Stimulated activated CD8-positive, alpha-beta memory T cell treated with anti-CD3 and anti-CD28 coated beads, Interleukin-4, amount 100 ng/mL, for 24 hours (primary cell): ENCODE data around the gene CHPT1.
"Not testable (repeated sequence)": the region's sequence is repeated elsewhere in the genome, so short reads cannot be mapped to it uniquely, and the experiment has no call there.

Source experiments
- DNase-seq: peaks from one replicate; pipeline ENCODE4 v3.0.0-alpha.2; 2020; ENCODE audit warnings: low read depth

CHPT1 gene

GRCh38 chr12:101697197-101697929 is at the start of gene CHPT1:
Gene CHPT1 (plus strand): TSS chr12:101697640. CDS start chr12:101697862, 222 bp downstream.
- DNase-seq: peak; percentile 52

- no peak for DNase-seq
Measured at GRCh38 chr12:101647711-101648110, 49.7 kb upstream of the CHPT1 start.

- DNase-seq: no peak
Measured at GRCh38 chr12:101648195-101648594, 49.2 kb upstream of the CHPT1 start.

- no peak for DNase-seq
Measured at GRCh38 chr12:101650346-101651117, 46.9 kb upstream of the CHPT1 start.

- no peak for DNase-seq
Measured at GRCh38 chr12:101653030-101653429, 44.4 kb upstream of the CHPT1 start.

- DNase-seq: no peak
Measured at GRCh38 chr12:101653503-101653902, 43.9 kb upstream of the CHPT1 start.

- DNase-seq: no peak
Measured at GRCh38 chr12:101654442-101654841, 43.0 kb upstream of the CHPT1 start.

GRCh38 chr12:101655393-101655792 is 42.0 kb upstream of the CHPT1 start:
- no peak for DNase-seq

GRCh38 chr12:101660662-101661061 is 36.8 kb upstream of the CHPT1 start:
- DNase-seq: not testable (repeated sequence)

- no peak for DNase-seq
Measured at GRCh38 chr12:101663298-101663697, 34.1 kb upstream of the CHPT1 start.

GRCh38 chr12:101664992-101665391 is 32.4 kb upstream of the CHPT1 start:
- no peak for DNase-seq

GRCh38 chr12:101666052-101666728 is 31.2 kb upstream of the CHPT1 start:
- no peak for DNase-seq

- DNase-seq: no peak
Measured at GRCh38 chr12:101667591-101667990, 29.8 kb upstream of the CHPT1 start.

GRCh38 chr12:101670007-101670671 is 27.3 kb upstream of the CHPT1 start:
- no peak for DNase-seq

- DNase-seq: no peak
Measured at GRCh38 chr12:101671157-101671791, 26.2 kb upstream of the CHPT1 start.

- no peak for DNase-seq
Measured at GRCh38 chr12:101671833-101672232, 25.6 kb upstream of the CHPT1 start.

GRCh38 chr12:101675555-101675954 is 21.9 kb upstream of the CHPT1 start:
- DNase-seq: no peak

GRCh38 chr12:101676497-101676896 is 20.9 kb upstream of the CHPT1 start:
- not testable (repeated sequence) for DNase-seq

- no peak for DNase-seq
Measured at GRCh38 chr12:101678081-101678480, 19.4 kb upstream of the CHPT1 start.

- no peak for DNase-seq
Measured at GRCh38 chr12:101680240-101680639, 17.2 kb upstream of the CHPT1 start.

- DNase-seq: no peak
Measured at GRCh38 chr12:101680647-101681046, 16.8 kb upstream of the CHPT1 start.

- DNase-seq: not testable (repeated sequence)
Measured at GRCh38 chr12:101681627-101682026, 15.8 kb upstream of the CHPT1 start.
